T-helper 9 cell (primary cell): Measurements from ENCODE around the gene ZNF526.

Experiments
- DNase-seq: peaks from one replicate; pipeline ENCODE4 v3.0.0-alpha.2; 2020
- total RNA-seq, 2 donors: gene quantifications; one replicate each; lab custom pipeline; 2026; lab: John Stamatoyannopoulos, UW

The ZNF526 gene
- 10.1 to 29.0 reads per million in 2 donors for total RNA-seq

GRCh38 chr19:42219812-42220750 is at the start of gene ZNF526:
TSS of gene ZNF526 (plus strand) at chr19:42220312. CDS start at chr19:42224404, 4,092 bp downstream.
- DNase-seq, result peak; percentile 92

- no peak for DNase-seq
Observed at GRCh38 chr19:42170715-42171114, 49.4 kb upstream of the ZNF526 start.

GRCh38 chr19:42172261-42172660 is 47.9 kb upstream of the ZNF526 start:
- DNase-seq, result no peak

GRCh38 chr19:42173695-42174094 is 46.4 kb upstream of the ZNF526 start:
- no peak for DNase-seq

GRCh38 chr19:42174188-42174587 is 45.9 kb upstream of the ZNF526 start:
- no peak for DNase-seq

GRCh38 chr19:42174958-42175734 is 45.0 kb upstream of the ZNF526 start:
- DNase-seq, result no peak

GRCh38 chr19:42175952-42176648 is 44.0 kb upstream of the ZNF526 start:
- no peak for DNase-seq

- DNase-seq, result no peak
Observed at GRCh38 chr19:42176649-42176989, 43.5 kb upstream of the ZNF526 start.

GRCh38 chr19:42176990-42177685 is 43.0 kb upstream of the ZNF526 start:
- DNase-seq, result peak; percentile 74

- no peak for DNase-seq
Observed at GRCh38 chr19:42177686-42178019, 42.5 kb upstream of the ZNF526 start.

GRCh38 chr19:42178791-42179674 is 41.1 kb upstream of the ZNF526 start:
- no peak for DNase-seq

- peak; percentile 68 for DNase-seq
Observed at GRCh38 chr19:42184401-42184861, 35.7 kb upstream of the ZNF526 start.

GRCh38 chr19:42185277-42185676 is 34.8 kb upstream of the ZNF526 start:
- no peak for DNase-seq

- no peak for DNase-seq
Observed at GRCh38 chr19:42188665-42189064, 31.4 kb upstream of the ZNF526 start.

- DNase-seq, result no peak
Observed at GRCh38 chr19:42189133-42189532, 31.0 kb upstream of the ZNF526 start.

GRCh38 chr19:42191330-42191729 is 28.8 kb upstream of the ZNF526 start:
- DNase-seq, result no peak

GRCh38 chr19:42191855-42192254 is 28.3 kb upstream of the ZNF526 start:
- DNase-seq, result no peak

- no peak for DNase-seq
Observed at GRCh38 chr19:42193294-42193693, 26.8 kb upstream of the ZNF526 start.

- no peak for DNase-seq
Observed at GRCh38 chr19:42193706-42194105, 26.4 kb upstream of the ZNF526 start.

- DNase-seq, result no peak
Observed at GRCh38 chr19:42196011-42197001, 23.8 kb upstream of the ZNF526 start.
